NCI-H2107 treated with DMSO at 0.1 percent for 48 hours (cell line): ENCODE data around the gene BCAS3.

ENCODE experiments used
- DNase-seq: peaks from one replicate; lab custom pipeline; 2025; ENCODE audit not compliant: unreplicated experiment; lab: John Stamatoyannopoulos, UW

The BCAS3 gene

DNA sequence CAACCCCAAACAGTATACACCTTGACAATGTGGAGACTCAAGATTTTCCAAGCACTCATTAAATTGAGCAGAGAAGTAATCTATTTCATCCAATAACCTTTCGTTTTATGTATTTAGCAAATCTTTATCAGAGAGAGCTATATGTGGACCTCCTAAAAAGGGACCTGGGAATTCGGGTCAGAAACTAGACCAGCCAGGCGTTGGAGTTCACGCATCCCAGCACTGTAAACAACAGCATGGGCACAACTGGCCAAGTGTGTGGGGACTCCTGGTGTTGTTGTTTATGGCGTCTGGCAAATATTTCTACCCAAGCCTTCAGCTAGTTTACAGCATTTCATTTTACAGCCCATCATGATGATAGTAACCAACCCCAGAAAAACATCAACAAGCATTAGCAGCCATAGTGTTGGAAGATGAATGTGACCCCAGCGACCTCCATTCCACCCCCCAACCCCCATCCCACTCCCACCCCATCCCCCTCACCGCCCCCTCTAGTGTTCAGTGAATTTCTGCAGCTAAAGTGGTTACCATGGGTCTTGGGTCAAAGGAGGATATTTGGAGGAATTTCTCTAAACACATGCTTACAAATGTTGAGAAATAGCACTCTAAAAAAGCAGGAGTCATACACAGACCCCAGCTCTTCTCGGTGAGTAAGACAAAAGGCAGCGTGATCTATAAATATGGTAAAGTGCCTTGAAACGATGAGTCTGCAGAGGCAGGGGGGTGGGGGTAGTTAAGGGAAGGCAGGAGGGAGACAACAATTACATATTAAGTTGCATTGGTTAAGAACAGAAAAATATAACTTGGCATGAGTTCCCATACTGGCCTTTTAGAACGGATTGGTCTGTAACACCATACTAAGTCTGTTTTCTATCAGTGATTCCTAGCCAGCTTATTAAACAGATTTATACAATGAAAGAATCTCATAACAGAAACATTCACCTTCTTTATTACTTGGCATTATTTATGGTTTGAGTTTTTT is 630.5 kb downstream of the BCAS3 start:
- DNase-seq, result no peak

DNA sequence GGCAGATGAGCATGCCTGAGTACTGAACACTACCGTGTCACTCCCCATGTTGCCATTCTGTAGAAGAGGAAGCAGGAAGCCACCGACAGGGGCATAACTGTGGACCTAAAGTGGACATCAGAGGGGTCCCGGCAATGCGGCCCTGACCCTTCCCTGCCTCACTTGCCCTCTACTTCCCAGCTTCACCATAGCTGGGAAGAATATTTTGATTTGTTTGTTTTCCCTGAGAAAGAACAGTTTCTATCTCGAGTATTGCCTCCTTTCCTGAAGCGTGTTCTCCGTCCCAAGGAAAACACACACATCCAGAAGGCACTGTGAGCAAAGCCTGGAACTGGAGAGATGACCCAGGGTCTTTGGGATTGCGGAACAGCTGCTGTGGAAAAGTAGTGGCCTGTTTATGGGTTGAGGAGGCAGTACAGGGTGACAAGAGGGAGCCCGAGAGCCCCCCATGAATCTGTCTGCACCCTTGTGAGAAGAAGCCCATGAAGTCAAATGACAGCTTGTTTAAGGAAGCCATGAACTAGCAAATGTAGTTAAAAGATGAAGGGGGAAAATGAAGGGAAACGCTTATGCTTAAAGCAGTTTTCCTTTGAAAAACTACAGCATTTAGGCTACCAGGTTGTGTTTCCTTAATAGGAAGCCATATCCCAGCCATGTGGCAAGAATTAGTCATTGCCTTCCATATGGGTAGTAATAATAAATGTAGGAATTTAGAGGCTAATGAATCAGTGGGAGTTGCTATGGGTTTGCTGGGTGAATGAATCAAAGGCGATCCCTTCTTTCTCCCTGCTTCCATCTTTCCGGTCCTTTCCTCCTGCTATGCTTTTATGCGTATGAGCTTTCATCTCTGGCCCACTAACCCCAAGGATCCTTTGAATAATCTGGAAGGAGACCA is 632.0 kb downstream of the BCAS3 start:
- no peak for DNase-seq

DNA sequence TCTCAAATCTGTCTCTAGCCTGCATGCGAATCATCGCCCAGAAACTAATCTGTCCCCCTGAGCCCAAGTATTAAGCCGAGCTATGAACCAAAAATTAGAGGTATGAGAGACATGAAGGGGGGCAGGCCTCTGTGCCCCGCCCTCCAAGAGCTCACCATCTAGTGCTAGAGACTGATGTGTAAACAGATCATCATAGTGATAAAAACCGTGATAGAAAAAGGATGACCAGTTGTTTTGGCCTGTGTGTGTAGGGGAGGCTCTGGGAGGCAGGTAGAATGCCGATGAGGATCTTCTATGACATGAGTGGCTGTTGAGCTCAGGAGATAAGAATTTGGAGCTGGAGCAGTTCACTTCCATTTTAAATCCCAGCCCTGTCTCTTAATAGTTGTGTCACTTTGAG is 632.9 kb downstream of the BCAS3 start:
- DNase-seq, result no peak

DNA sequence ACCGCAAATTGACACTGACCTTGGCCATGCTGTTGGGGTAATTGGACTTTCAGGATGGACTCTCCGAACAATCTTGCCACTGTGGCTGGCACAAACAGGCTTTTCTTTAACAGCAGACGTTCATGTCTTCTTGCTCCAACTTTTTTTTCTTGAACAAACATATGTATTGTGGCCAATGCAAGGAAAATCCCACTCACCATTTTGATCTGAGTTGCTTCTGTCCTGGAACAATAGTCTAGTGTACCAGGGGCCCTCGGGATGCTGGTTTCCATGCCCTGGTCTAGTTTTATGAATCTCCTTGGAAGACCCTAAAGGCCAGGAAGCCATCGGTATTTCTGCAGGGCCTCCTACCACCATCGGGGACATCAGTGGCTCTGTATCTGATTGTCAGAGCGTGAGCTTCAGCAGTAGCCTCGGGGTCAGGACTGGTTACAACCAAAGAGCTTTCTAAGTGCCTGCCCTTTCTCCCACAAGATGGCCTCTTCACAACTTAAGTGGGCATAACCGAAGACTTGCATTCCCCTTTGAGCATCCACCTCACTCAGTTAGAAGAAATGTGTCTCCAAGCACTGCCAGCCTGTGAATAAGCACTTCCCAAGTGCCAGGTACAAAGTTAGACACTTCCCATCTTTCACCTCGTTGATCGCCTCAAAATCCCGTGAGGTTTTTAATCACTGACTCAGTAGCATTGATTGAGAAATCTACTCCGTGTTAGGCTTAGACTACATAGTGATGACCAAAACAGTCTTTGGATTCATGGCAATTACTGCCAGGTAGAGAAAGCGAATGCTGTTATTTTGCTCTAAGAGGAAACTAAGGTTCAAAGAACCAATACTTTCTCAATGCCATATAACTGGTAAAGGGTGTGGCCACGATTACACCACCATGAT is 635.0 kb downstream of the BCAS3 start:
- no peak for DNase-seq

DNA sequence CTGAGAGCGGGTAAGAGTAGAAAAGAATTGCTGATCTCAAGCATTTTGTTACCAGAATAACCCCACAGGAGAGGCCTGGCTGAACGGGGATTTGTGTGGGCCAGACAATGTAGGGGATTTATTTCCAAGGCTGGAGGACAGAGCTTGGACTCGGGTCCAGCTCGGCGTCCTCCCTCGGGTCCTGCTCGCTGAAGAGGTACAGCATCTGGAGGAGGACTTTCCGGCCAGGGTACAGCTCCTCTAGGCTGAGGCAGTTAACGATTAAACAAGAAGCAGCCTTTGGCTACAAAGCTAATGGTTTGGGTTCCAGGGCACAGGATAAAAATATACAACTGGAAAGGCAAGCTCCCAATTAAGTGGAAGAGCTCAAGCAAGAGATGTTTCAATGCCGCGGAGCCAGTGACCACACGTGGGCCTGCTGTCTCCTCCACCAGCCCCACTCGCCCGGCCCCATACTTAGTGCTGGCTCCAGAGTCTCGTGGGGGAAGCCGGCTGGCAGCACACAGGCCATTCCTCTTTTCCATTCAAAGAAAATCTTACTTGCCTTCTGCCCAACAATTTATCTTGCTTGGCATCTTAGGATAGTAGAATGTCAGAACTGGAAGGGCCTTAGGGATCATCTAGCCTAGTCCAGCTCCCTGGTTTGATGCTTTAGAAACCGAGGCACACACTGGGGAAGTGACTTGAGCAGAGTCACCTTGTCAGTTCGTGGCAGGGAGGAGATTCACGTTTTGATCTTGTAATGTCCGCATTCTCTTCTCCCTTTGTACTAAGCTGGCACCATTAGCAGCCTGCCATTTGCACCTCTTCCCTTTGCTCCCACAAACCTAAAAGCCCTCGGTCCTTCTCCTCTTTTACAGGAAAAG is 636.0 kb downstream of the BCAS3 start:
- DNase-seq, result no peak

DNA sequence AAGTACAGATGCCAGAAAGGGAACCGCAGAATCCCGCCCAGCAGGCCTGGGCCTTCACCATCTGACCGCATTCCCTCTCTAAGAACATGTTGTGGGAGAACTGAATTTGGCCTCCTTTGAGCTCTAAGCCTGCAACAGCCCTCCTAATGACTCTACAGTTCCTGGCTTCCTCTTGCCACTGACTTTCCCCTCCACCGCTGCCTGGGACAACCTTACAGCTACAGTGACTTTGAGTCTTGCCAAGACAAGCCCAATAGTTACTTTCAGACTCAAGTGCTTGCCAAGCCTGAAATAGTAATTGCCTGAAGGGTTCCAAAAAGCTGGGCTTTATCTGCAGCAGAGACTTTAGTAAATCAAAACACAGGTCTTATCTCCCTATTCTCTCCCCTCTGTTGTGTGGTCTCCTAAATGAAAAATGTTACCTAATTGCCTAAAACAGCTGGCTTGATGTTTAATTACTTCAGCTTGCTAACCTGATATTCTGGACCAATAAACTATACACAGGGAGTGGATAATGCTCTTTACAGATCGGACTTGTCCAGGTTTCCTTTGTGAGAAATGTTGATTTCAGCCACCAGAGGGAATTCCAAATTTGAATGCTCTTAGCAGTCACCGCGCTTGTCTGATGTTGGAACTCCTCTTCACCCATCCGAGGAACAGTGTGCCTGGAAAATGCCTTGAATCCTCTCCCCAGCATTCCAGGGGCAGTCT is 636.9 kb downstream of the BCAS3 start:
- no peak for DNase-seq

DNA sequence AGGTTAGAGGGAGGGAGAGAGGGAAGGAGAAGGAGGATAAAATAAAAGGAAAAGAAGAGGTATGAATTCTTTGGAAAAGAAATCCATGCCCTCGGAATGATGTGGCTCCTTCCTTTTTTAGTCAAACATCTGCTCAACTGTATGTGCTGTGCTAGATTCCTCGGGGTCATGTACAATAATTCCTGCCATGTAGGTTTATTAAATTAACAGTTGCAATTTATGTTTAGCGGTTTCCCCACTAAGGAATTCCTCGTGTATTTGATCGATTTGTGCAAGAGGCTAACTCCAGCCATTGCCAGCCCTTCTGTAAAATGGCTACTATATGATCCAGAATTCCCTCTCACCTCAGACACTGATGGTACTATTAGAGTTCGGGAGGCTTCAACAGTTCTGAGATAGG is 639.0 kb downstream of the BCAS3 start:
- no peak for DNase-seq

DNA sequence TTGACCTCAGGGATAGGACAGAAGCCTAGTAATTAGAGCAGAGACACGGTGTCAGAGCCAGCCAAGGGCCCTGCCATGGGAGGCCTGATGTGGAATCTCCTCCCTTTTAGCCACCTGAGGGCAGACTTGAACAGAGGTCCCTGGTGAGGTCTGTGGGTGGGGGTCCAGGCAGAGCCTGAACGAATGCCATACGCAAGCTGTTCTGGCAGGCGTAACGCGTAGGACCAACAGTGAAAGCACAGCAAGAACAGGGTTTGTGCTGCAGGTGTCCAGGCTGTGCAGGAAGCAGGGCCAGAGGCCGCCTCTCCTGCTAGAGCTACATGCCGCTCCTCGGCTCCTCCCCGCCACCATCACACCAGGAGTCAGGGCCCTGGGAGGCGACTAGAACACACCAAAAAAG is 640.1 kb downstream of the BCAS3 start:
- no peak for DNase-seq

DNA sequence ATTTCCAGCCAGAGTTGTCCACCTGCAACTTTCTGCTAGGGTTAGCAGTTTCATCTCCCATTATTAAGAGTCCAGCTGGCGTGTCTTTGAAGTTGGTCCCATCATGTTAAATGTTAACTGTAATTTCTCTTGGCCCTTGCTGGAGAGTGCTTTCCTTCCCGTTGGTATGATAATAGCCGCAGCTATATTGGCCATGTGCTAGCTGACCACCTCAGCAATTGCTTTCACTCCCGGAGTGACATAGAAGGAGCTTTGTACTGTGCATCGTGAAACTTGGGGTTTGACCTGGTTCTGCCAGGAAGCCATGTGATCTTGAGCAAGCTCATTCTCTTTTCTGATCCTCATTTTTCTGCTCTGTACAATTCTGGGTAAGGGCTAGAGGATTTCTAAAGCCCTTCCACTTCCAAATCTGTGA is 641.0 kb downstream of the BCAS3 start:
- DNase-seq, result no peak

DNA sequence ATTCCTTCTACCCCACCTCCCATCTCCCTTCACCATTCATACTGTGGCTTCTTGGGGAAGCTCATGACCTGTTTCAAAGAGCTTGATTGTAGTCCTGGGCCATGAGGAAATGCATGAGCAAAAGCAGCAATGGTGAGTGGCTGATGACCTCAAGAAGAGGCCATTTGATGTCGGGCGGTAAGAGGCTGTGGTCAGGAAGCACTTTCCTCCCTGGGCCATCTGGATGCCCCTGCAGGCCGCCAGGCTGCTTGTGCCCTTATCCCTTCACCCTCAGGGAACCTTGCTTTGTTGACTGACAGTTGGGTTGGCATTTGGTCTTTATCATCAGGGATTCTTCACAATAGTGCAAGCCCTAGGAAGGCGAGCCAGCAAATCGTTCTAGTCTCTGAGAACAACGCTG is 643.7 kb downstream of the BCAS3 start:
- no peak for DNase-seq

DNA sequence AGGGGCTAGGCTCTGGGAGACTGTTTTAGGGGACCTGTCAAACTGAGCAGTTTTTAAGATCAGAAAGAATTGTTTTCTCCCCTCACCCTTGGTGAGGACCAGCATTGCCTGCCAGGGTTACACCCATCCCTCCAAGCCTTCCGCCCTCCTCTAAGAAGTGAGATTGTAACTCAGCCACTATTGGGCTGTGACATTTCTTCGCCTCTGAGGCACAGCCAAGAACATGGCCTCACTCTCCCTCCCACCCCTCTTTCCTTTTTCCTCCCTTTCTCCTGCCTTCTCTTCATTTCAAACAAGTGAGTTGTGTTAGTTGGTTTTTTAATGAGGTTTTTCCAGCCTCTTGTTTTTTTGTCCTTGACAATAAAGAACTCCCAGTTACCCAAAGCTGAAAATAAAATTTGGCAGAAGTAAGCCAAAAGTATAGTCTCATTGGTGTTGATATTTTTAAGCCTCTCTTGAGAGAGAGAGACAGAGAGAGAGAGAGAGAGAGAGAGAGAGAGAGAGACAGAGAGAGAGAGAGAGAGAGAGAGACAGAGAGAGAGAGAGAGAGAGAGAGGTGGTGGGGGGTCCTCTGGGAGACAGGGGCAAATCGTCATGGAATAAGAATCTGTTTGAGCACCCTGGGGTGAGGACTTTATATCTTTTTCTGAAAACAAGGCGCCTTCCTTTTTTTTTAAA is 644.8 kb downstream of the BCAS3 start:
- DNase-seq, result no peak

DNA sequence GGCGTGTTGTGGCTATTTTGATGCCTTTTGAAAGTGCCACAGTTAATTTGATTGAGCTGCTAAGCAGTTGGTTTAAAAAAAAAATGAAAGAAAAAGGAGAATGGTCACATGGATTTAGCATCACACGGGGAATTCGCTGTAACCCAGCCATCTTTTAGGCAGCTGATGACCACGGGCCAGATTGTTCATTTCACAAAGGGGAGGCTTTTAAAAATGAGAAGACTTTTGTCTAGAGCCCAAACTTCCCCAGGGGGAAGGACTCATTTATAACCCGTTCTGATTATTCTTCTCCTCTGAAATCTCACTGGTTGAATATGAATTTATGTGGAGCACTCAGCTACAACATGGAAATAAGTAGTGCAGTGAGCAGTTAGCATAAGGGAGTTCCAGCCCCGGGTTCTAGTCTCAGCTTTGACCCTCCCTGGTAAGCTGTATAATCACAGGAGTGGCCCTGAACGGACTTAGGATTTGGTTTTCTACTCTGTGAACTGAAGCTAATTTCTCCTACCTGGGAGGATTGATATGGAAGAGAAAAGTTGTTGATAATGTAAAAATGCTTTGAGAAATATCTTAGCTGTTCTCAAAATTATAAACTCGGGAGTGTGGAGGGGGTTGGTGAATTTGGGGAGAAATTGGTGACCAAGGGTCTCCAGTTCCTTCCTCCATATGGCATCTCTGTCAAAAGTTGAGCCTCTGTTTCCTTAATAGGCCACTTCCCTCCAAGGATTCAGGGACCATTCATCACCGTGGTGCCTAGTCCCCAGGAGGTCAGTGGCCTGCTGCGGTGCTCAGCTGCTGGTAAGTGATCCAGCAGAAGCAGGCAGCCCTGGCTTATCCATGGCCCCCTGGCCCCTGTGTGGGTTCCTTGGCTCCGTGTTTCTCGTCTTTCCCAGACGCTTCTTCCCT is 645.6 kb downstream of the BCAS3 start:
- DNase-seq, result no peak

DNA sequence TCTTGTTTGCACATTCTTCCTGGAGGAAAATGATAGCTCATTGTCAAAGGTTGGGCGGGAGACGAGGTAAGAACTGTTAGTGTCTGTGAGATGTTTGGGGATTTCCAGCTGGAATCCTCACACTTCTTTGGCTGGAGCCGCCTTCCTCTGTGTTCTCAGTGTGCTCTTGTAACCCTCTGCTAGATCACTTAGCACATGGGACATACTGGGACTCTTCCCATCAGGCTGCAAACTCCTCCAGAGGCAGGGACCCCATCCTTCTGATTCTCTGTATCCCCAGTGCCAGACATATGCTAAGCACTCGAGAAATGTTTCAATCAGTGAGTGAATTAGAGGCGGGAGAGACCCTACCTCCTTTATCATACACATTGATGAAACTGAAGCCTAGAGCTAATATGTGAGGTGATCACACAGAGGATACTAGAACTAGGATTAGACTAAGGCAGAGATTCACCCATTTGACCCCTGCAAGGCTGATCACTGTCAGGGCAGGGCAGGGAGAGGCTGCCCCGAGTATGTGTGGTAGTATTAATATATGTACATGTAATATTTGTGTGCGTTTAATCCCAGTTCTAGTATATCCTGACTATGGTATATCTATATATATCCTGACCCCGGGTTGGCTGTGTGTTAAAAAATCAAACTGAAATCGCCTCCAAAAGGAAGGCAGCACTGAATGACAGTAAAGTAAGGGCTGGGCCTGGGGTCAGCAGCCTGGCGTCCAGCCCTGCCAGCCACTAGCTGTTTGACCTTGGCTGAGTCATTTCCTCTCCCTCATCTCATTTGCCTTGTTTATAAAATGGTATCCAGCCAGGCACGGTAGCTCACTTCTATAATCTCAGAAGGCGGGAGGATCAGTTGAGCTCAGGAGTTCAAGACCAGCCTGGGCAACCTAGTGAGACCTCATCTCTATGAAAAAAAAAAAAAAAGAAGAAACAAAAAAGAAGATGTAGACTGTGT is 646.5 kb downstream of the BCAS3 start:
- DNase-seq, result no peak

DNA sequence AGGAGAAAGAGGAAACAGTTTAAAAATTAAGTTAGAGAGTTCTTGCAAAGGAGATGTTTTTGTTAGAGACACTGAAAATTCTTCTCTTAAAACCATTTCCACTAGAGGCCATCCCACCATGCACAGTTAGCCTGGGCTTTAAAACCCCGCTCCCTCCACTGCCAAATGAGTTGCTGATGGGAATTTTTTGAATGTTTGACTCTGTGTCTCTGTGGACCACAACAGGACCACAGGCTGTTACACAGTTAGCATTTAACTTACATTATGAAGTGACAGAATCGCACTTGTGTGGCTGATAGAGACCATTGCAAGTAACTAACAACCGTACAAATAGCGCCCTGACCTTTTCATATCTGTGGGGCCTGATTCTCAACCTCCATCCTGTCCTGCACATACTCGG is 647.3 kb downstream of the BCAS3 start:
- no peak for DNase-seq

DNA sequence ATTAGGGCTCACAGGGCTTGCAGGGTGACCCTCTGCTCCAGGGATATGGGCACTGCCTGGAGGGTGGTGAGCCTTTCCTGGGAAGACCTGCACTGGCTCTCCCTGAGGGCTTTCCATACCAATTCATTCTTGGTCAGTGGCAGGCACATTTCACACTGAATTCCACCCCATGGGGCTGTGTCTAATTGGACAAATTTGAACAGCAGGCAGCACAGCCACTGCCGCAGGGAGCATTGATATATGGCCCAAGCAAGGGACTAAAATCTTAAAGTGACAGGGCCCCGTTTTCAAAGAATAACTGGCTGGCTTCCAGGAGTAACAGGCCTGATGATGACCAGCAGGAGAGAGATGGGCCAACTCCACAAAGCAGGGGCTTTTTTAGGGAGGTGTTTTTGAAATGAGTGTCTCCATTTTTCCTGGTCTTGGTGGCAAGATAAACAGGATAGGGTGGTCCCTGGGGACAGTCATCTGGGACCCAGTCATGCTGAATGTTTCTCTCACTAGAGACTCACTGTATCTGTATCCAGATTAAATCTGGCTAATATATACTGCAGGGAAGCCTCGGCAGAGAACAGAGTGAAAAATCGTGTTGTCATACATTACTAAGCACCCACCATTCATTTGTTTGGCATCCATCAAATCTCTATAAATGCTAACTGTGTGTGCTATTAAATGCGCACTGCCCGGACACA is 647.9 kb downstream of the BCAS3 start:
- no peak for DNase-seq

DNA sequence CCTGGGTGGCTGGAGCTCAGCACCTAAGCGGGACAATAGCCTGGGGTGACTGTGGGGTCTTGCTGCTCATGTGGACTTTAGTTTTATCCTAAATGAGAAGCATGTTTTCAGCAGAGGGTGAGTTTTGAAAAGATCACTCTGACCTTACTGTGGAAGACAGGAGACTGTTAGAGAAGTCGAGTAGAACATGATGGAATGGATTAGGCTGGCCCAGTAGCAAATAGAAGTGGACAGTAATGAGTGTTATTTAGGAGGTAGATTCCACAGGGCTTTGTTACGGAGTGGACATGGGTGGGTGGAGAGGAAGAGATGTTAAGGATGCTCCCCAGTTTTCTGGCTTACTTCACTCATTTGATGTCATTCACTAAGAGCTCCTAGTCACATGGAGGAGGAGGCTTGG is 648.7 kb downstream of the BCAS3 start:
- no peak for DNase-seq
